Activated naive CD4-positive, alpha-beta T cell treated with anti-CD3 and anti-CD28 coated beads, Interleukin-2, amount 50 U/mL, for 24 hours (primary cell): ENCODE data around the gene ZNF860.

Experiments used
- H3K27ac Mint-ChIP-seq: one replicate; pipeline ENCODE4 v1.8.0; 2021; ENCODE audit warnings: mild to moderate bottlenecking, mixed read lengths
- H3K27me3 Mint-ChIP-seq: one replicate; pipeline ENCODE4 v1.8.0; 2021; ENCODE audit warnings: mixed read lengths
- H3K36me3 Mint-ChIP-seq: one replicate; pipeline ENCODE4 v1.8.0; 2021; ENCODE audit warnings: mixed read lengths
- H3K4me1 Mint-ChIP-seq: one replicate; pipeline ENCODE4 v1.8.0; 2021; ENCODE audit warnings: mixed read lengths
- H3K4me3 Mint-ChIP-seq: one replicate; pipeline ENCODE4 v1.8.0; 2021; ENCODE audit warnings: mild to moderate bottlenecking, mixed read lengths
- H3K9me3 Mint-ChIP-seq: one replicate; pipeline ENCODE4 v1.8.0; 2021; ENCODE audit warnings: mixed read lengths

ZNF860 gene

DNA sequence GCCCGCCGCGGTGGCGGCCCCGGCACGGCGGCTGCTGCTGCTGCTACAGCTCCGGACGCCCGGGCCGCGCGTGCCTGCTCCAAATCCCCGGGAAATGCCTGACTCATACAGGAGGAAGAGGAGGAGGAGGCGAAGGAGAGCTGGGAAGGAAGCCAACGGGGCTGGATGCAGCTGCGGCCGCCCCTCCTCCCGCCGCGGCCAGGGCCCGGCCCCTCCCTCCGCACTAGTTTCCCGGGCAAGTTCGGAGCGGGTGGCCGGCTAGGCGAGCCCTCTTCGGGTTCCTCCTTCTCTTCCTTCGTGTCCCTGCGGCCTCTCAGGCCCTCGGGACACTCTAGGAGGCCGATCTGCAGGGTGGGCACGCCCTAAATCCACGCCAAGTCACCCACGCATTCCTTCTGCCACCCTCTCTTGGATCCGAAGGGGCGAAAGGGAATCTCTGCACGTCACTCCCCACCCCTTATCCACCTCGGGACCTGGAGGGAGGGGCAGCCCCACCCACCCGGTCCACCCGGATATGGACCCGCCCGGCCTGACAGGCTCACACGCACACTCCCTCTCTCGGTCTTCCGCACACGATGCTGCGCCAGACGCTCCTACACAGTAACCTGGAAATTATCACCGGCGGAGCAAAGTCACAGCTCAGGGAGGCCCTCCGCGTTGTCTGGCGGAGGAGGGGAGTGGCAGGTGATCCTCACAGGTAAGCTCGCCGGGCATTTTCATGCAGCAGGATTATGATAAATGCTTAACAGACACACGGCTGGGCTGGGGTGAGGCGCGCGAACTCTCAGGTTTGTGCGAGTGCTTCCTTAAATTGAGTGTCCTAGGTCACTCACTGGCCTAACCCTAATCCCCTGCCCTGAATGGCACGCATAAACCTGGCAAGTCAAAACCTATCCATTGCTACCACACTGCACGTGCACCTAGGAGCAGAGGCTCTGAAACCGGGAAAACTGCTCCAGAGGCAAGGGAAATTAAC is at the start of gene ZNF860, which contains the start of gene OSBPL10:
TSS of gene ZNF860 (plus strand) at position 545 of the 976 bp plus-strand sequence. CDS start 7,330 bp downstream, outside the sequence.
TSS of gene OSBPL10 (minus strand) at position 57 of the 976 bp plus-strand sequence. CDS start 83 bp downstream, outside the sequence.
- Mint-ChIP-seq H3K4me3 (peak within 1 kb of the TSS; percentile 87), H3K27me3 (peaks cover 23% of the 10 kb centered on the region), H3K9me3 (no peaks in the 10 kb centered on the region), H3K36me3 (no peaks in the 10 kb centered on the region), H3K27ac (peak within 1 kb of the TSS; percentile 68), H3K4me1 (peaks cover 18% of the 10 kb centered on the region)

DNA sequence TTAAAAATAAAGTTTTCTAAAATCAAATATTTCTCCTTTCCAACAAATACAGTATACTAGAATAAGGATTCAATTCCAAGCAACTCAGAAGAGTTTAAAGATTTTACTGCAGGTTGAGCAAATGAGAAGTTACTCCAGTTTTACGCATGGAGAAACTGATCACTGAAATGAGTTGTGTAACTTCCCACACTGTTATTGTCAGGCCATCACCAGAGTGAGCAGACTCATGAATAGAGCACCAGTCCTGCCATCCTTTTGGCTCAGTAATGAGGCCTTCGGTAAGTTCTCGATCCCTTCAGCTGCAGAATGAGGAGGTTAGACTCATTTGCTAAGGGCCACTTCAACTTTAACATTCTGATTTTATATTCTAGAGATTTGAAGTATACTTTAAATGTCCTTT is 48.6 kb upstream of the ZNF860 start:
- no peaks in the 10 kb centered on the region for H3K27me3 Mint-ChIP-seq
- no peaks in the 10 kb centered on the region for H3K36me3 Mint-ChIP-seq
- H3K27ac Mint-ChIP-seq = no peak overlapping the region
- no peak overlapping the region for H3K4me3 Mint-ChIP-seq
- H3K4me1 Mint-ChIP-seq = peaks cover 3% of the 10 kb centered on the region
- H3K9me3 Mint-ChIP-seq = no peaks in the 10 kb centered on the region

DNA sequence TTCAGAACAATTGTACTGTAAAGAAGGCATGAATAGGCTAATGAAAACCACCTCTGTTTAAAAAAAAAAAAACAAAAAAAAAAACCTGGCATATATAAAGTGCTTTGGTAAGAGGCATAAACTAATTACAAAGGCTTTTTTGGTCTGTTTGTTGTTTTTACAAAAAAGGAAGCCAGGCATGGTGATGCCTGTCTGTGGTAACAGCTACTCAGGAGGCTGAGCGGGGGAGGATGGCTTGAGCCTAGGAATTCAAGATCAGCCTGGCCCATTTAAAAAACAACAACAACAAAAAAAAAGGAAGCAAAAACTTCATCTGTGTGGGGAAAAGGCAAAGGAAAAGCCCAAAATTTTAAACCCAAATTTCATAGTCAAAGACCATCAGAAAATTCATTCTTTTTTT is 47.5 kb upstream of the ZNF860 start:
- Mint-ChIP-seq H3K9me3 (no peaks in the 10 kb centered on the region), H3K27ac (no peak overlapping the region), H3K4me3 (no peak overlapping the region), H3K27me3 (no peaks in the 10 kb centered on the region), H3K36me3 (no peaks in the 10 kb centered on the region), H3K4me1 (peaks cover 3% of the 10 kb centered on the region)

DNA sequence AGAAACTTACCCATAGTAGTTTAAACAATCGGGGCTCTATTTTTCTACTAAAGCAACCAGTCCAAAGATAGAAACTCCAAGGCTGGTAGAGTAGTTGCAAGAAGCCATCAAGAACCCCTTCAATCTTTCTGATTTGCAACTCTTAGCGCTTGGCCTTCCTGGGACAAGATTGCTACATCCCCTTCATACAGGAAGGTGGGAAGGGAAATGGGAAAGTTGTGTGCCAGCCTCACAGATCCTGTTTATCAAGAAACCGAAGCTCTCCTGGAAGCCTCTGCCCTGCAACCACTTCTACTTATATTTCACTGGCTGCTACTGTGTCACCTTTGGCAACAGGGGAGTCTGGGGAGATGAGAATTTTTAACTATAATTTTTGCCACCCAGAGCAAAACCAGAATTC is 46.7 kb upstream of the ZNF860 start:
- H3K4me3 Mint-ChIP-seq = no peak overlapping the region
- no peaks in the 10 kb centered on the region for H3K27me3 Mint-ChIP-seq
- peaks cover 3% of the 10 kb centered on the region for H3K4me1 Mint-ChIP-seq
- no peaks in the 10 kb centered on the region for H3K9me3 Mint-ChIP-seq
- no peaks in the 10 kb centered on the region for H3K36me3 Mint-ChIP-seq
- H3K27ac Mint-ChIP-seq = no peak overlapping the region

DNA sequence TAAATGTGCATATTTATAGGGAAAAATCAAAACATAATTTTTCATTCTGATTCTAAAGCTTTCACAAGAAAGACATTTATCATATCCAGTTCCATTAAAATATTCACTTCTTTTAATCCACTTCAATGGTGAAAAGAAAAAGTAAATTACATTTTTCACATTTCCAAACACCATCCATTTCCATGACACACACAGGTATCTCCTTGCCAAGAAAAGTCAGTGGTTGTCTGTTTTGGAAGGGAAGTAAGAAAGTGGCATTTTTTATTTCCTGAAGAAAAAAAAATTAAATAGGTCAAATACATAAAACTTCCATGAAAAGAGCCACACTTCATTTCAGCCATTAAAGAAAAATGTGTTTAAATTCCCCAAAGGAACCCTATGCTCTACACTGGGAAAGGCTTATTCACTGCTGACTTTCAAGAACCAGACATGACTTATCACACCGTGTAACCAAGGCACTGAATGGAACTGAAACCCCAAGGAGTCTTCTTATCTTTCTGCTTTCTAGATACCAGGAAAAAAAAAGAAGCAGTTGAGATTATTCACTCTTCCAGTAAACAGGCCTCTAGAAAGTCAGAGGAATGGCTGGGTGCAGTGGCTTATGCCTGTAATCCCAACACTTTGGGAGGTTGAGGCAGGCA is 45.0 kb upstream of the ZNF860 start:
- Mint-ChIP-seq H3K27me3 (no peaks in the 10 kb centered on the region), H3K9me3 (no peaks in the 10 kb centered on the region), H3K4me1 (peaks cover 3% of the 10 kb centered on the region), H3K27ac (no peak overlapping the region), H3K4me3 (no peak overlapping the region), H3K36me3 (no peaks in the 10 kb centered on the region)

DNA sequence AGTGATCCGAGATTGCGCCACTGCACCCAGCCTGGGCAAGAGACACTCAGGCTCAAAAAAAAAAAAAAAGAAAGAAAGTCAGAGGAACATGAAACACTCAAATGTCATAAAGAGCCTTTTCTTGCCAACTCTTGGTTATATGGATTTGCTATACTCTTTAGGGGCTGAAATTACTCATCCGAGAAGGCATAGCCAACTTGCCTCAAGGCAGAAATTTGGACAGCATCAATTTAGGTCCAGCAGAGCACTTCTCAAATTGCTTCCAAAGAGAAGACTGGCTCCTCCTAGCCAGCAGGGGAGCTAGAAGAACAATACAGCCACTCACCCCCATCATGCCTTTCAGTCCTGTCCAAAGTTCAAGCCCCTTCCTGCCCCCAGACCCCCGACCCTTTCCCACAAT is 44.3 kb upstream of the ZNF860 start:
- peaks cover 3% of the 10 kb centered on the region for H3K4me1 Mint-ChIP-seq
- H3K9me3 Mint-ChIP-seq = no peaks in the 10 kb centered on the region
- H3K27me3 Mint-ChIP-seq = no peaks in the 10 kb centered on the region
- no peak overlapping the region for H3K27ac Mint-ChIP-seq
- H3K4me3 Mint-ChIP-seq = no peak overlapping the region
- no peaks in the 10 kb centered on the region for H3K36me3 Mint-ChIP-seq

DNA sequence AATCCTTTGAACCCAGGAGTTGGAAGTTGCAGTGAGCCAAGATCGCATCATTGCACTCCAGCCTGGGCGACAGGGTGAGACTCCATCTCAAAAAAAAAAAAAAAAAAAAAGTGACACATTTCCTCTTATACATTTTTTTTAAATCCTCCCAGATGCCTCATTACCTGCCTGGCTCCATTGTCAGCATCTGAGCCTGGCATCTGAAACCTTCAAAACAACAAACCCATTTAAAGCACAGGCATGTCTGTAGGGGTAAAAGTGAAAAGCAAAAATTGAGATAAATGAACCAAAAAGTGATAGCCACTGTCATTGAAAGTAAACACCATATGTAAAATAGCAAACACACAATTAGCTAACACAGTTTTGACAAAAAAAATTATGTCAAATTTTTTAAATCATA is 39.1 kb upstream of the ZNF860 start:
- H3K4me3 Mint-ChIP-seq = no peak overlapping the region
- no peaks in the 10 kb centered on the region for H3K27me3 Mint-ChIP-seq
- H3K4me1 Mint-ChIP-seq = no peaks in the 10 kb centered on the region
- no peaks in the 10 kb centered on the region for H3K36me3 Mint-ChIP-seq
- H3K27ac Mint-ChIP-seq = no peak overlapping the region
- no peaks in the 10 kb centered on the region for H3K9me3 Mint-ChIP-seq

DNA sequence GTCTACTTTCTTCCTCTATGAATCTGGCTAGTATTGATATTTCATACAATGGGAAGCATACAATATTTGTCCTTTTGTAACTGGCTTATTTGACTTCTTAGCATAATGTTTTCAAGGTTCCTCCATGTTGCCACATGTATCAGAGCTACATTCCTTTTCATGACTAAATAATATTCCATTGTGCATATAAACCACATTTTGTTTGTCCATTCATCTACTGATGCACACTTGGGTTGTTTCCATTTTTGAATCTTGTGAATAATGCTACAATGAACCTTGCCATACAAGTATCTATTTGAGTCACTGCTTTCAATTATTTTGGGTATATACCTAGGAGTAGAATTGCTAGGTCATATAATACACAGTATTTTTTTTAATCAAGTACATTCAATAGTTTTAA is 38.5 kb upstream of the ZNF860 start:
- H3K36me3 Mint-ChIP-seq = no peaks in the 10 kb centered on the region
- H3K4me1 Mint-ChIP-seq = no peaks in the 10 kb centered on the region
- H3K27me3 Mint-ChIP-seq = no peaks in the 10 kb centered on the region

DNA sequence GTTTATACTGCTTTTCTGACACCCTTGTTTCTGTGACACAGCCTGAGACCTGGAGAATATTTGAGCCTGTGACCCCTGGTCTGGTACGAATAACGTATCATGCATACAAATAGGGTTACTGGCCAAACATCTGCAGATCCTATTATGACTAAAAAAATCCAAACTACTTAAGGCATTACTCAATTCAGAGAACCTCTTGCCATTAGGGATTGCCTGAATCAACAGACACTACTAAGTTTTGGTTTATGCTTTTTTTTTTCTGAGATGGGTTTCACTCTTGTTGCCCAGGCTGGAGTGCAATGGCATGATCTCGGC is 35.9 kb upstream of the ZNF860 start:
- Mint-ChIP-seq H3K4me3 (no peak overlapping the region), H3K36me3 (no peaks in the 10 kb centered on the region), H3K4me1 (no peaks in the 10 kb centered on the region), H3K27ac (no peak overlapping the region), H3K9me3 (no peaks in the 10 kb centered on the region), H3K27me3 (peaks cover 1% of the 10 kb centered on the region)

More for the DNA sequence above, 38.5 kb upstream of the ZNF860 start:
- Mint-ChIP-seq H3K27ac (no peak overlapping the region), H3K9me3 (no peaks in the 10 kb centered on the region), H3K4me3 (no peak overlapping the region)

DNA sequence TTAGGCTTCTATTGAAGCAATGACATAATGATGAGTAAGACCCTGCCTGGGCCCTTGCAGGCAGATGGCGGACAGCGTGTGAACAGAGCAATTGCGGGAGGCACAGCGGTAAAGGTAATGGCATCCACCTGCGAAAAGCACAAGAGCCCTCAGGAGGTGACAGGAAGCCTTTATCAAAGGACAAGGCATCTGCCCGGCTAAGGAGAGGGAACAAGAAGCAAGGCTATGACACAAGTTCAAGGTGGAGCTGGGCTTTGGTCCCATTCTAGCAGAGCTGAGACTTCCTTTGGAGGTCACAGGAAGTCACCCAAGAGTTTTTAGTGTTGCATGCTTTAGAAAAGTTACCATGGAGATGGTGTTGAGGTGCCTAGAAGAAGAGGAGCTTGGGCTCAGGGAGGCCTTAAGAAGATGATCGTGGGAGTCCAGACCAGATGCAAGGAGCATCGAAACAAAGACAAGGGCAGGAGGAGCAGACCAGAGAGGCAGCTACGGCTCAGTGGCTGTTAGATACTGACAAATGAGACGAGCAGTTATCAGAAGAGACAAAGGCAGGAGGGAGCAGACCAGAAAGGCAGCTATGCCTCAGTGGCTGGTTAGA is 35.0 kb upstream of the ZNF860 start:
- no peak overlapping the region for H3K4me3 Mint-ChIP-seq
- no peaks in the 10 kb centered on the region for H3K36me3 Mint-ChIP-seq
- H3K4me1 Mint-ChIP-seq = no peaks in the 10 kb centered on the region
- no peak overlapping the region for H3K27ac Mint-ChIP-seq
- no peaks in the 10 kb centered on the region for H3K9me3 Mint-ChIP-seq
- H3K27me3 Mint-ChIP-seq = peaks cover 1% of the 10 kb centered on the region

DNA sequence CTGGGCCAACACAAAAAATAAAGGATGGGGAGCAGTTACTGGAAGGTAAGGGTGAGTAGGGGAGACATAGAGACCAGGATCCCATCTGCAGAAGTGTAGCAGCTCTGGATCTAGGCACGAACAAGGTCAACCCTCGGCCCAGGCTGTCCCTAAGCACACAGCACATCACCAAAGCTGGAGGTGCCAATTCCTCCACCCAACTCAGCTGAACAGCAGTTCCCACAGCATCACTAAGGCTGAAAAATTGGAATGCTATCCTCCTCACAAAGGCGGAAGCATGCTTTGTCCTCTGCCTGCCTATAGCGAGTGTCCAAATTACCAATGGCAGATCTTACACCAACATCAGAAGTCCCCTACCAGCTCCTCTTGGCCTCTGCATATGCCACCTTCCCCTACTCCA is 34.4 kb upstream of the ZNF860 start:
- no peak overlapping the region for H3K4me3 Mint-ChIP-seq
- peaks cover 2% of the 10 kb centered on the region for H3K4me1 Mint-ChIP-seq
- peaks cover 1% of the 10 kb centered on the region for H3K27me3 Mint-ChIP-seq
- H3K27ac Mint-ChIP-seq = no peak overlapping the region
- no peaks in the 10 kb centered on the region for H3K9me3 Mint-ChIP-seq
- H3K36me3 Mint-ChIP-seq = no peaks in the 10 kb centered on the region

DNA sequence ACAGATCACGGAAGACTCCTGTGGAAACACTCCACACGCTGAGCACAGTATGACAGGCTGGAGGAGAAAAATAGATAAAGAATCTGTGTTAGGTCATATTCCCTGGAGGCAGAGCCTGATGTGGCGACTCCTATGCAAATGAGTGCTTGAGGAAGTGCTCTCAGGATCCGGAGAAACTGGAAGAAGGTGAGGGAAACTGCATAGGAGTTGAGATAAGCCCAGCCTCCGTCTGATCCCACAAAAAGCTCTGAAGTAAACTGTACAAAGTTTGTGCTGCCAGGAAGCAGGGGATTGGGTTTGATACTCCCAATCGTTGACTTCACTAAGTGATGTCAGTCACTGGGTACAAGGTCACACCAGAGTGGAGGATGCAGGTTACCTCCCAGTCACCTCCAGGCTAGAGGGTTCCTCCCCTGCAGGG is 33.9 kb upstream of the ZNF860 start:
- Mint-ChIP-seq H3K4me1 (peaks cover 4% of the 10 kb centered on the region), H3K27ac (no peak overlapping the region), H3K27me3 (peaks cover 1% of the 10 kb centered on the region)

DNA sequence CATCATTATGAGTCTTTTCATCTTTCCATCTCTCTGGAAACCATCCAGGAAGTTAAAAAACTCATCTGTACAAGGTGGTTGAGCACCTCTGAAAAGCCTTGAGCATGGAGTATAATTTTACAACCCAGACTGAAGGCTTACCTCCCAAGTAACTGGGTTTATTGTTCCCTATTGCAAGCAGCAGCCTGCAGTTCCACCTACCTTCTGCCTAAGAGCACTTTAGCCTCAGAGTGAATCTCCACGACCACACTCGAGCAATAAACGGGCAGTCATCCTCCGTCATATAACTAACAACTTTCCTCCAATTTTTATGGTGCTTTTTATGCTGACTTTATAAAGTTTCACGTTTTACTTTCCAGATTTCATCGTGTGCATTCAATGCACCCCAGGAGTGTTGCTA is 33.3 kb upstream of the ZNF860 start:
- peaks cover 1% of the 10 kb centered on the region for H3K27me3 Mint-ChIP-seq
- H3K9me3 Mint-ChIP-seq = no peaks in the 10 kb centered on the region
- no peak overlapping the region for H3K4me3 Mint-ChIP-seq
- H3K4me1 Mint-ChIP-seq = peaks cover 4% of the 10 kb centered on the region
- H3K36me3 Mint-ChIP-seq = no peaks in the 10 kb centered on the region
- H3K27ac Mint-ChIP-seq = no peak overlapping the region

More for the DNA sequence above, 33.9 kb upstream of the ZNF860 start:
- Mint-ChIP-seq H3K36me3 (no peaks in the 10 kb centered on the region), H3K9me3 (no peaks in the 10 kb centered on the region), H3K4me3 (no peak overlapping the region)

DNA sequence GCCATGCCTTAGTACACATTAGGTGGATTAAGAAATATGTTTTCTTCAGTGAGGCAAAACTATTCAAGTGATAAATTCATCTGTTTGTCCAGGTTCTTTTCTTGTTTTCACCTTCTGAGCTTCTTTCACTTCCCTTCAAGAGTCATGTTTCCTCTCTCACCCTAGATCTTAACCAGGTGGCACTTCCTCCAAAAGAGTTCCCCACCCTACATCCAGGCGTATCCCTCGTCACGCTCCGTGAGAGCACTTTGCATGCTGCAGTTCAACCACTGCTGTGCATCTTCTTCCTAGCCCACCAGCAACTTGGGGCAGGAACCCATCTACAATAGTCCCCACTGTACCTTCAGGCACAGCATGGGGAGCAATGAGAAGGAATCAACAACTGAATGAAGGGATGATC is 29.3 kb upstream of the ZNF860 start:
- Mint-ChIP-seq H3K9me3 (peaks cover 6% of the 10 kb centered on the region), H3K27ac (no peak overlapping the region), H3K36me3 (peaks cover 1% of the 10 kb centered on the region), H3K27me3 (peaks cover 1% of the 10 kb centered on the region), H3K4me1 (peaks cover 4% of the 10 kb centered on the region), H3K4me3 (no peak overlapping the region)

DNA sequence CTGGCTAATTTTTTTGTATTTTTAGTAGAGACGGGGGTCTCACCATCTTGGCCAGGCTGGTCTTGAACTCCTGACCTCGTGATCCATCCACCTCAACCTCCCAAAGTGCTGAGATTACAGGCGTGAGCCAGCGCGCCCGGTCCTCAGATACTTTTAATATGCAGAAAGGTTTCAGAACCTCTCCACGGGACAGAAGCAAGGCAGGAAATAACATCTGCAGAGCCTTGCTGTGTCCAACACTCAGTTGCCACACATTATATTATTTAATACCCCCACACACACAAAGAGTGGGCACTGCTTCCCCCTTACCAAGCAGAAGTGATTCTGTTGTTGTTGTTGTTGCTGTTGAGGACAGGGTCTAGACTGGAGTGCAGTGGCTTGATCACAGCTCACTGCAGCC is 28.5 kb upstream of the ZNF860 start:
- H3K4me1 Mint-ChIP-seq = peaks cover 4% of the 10 kb centered on the region
- peaks cover 1% of the 10 kb centered on the region for H3K36me3 Mint-ChIP-seq
- peaks cover 6% of the 10 kb centered on the region for H3K9me3 Mint-ChIP-seq
- no peak overlapping the region for H3K27ac Mint-ChIP-seq
- H3K27me3 Mint-ChIP-seq = peaks cover 1% of the 10 kb centered on the region
- no peak overlapping the region for H3K4me3 Mint-ChIP-seq

DNA sequence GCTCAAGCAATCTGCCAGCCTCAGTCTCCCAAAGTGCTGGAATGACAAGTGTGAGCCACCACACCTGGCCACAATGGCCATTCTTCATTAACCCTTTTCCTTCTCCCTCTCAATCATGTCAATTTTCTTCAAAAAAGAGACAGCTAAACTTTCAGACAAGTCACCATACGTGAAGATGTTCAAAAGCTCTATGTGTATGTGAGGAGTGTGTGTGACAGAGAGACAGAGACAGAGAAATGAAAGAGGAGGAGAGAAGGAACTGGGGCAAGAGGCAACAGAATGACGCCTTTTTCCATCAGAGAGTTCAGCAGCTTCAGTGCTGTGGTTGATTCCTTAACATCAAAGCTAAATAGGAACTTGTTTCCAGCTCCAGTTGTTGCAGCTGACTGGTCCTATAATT is 27.9 kb upstream of the ZNF860 start:
- Mint-ChIP-seq H3K4me1 (peaks cover 4% of the 10 kb centered on the region), H3K27me3 (peaks cover 1% of the 10 kb centered on the region), H3K36me3 (peaks cover 1% of the 10 kb centered on the region), H3K9me3 (peaks cover 6% of the 10 kb centered on the region), H3K4me3 (no peak overlapping the region), H3K27ac (no peak overlapping the region)
